Nephron progenitor cell (in vitro differentiated cells): ENCODE data around the gene BABAM2.

Experiments used
- DNase-seq: peaks from one replicate; pipeline ENCODE4 v3.0.0; 2021
- H3K27ac Mint-ChIP-seq: 2 replicates; pipeline ENCODE4 v1.8.0; 2021; ENCODE audit warnings: mild to moderate bottlenecking, moderate library complexity, mixed read lengths
- H3K27me3 Mint-ChIP-seq: 2 replicates; pipeline ENCODE4 v1.8.0; 2021; ENCODE audit warnings: mild to moderate bottlenecking, low read depth, mixed read lengths; ENCODE audit not compliant: poor library complexity
- H3K36me3 Mint-ChIP-seq: 2 replicates; pipeline ENCODE4 v1.8.0; 2021; ENCODE audit warnings: low read depth, mixed read lengths
- H3K4me1 Mint-ChIP-seq: 2 replicates; pipeline ENCODE4 v1.8.0; 2021; ENCODE audit warnings: mixed read lengths
- H3K4me3 Mint-ChIP-seq: 2 replicates; pipeline ENCODE4 v1.8.0; 2021; ENCODE audit warnings: mild to moderate bottlenecking, moderate library complexity, mixed read lengths
- H3K9me3 Mint-ChIP-seq: 2 replicates; pipeline ENCODE4 v1.8.0; 2021; ENCODE audit warnings: mild to moderate bottlenecking, moderate library complexity, mixed read lengths
- CTCF ChIP-seq: fragments of 200-600 bp; sonication (generic); IDR thresholded peaks from 2 replicates; pipeline ENCODE4 v1.5.0; 2021; ENCODE audit warnings: antibody characterized with exemption

Gene BABAM2

DNA sequence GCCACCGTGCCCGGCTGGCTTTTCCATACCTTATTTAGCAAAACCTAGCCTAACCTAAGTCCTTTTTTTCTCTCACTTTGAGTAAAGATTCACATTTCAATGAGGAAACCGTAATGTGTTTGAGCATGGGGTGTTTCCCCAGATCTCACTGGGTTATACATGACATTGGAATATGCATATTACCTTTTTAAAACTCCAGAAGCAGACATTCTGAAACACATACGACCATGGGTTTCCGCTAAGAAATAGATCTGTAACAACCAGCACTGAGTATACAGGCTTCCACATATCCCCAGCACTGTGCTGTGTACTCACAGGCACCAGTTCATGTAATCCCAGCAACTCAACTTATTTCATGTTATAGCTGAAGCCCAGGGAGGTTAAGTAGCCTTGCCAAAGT is 461.1 kb downstream of the BABAM2 start:
- H3K27ac Mint-ChIP-seq = no peak overlapping the region

DNA sequence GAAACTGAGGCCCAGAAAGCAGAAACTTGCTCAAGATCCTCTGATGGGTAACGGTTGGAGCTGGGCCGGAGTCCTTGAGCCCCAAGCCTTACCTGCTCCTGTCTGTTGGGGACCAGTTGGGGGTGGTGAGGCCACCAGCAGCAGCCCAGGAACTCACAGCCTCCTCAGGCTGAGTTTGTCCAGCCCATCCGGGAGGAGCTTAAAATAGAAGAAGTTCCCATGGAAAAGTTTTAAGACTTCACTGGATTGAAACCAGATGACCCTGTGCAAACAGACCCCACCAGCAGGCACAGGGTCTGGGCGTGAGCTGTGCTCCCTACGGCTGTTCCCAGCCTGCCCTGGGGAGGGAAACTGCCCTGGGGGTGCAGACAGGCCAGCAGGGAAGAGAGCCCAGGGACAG is 461.6 kb downstream of the BABAM2 start:
- H3K9me3 Mint-ChIP-seq = no peaks in the 10 kb centered on the region
- no peak overlapping the region for H3K4me3 Mint-ChIP-seq
- no peak overlapping the region for H3K27ac Mint-ChIP-seq
- peaks cover 50% of the 10 kb centered on the region for H3K4me1 Mint-ChIP-seq
- H3K36me3 Mint-ChIP-seq = no peaks in the 10 kb centered on the region
- no peak for DNase-seq
- TF ChIP-seq CTCF = no peak
- H3K27me3 Mint-ChIP-seq = peaks cover 4% of the 10 kb centered on the region

More for the DNA sequence above, 461.1 kb downstream of the BABAM2 start:
- DNase-seq = no peak
- H3K4me3 Mint-ChIP-seq = no peak overlapping the region
- TF ChIP-seq CTCF = no peak
- H3K36me3 Mint-ChIP-seq = no peaks in the 10 kb centered on the region
- H3K9me3 Mint-ChIP-seq = no peaks in the 10 kb centered on the region
- peaks cover 50% of the 10 kb centered on the region for H3K4me1 Mint-ChIP-seq
- peaks cover 4% of the 10 kb centered on the region for H3K27me3 Mint-ChIP-seq

- Mint-ChIP-seq H3K27me3 (peaks cover 4% of the 10 kb centered on the region), H3K9me3 (no peaks in the 10 kb centered on the region), H3K4me1 (peaks cover 45% of the 10 kb centered on the region), H3K36me3 (no peaks in the 10 kb centered on the region), H3K27ac (peak overlapping the region; percentile 53), H3K4me3 (no peak overlapping the region)
- DNase-seq = no peak
- no peak for TF ChIP-seq CTCF
These were observed 462.2 kb downstream of the BABAM2 start for GRCh38 chr2:28352610-28353195.

- peaks cover 4% of the 10 kb centered on the region for H3K27me3 Mint-ChIP-seq
- no peak for DNase-seq
- no peaks in the 10 kb centered on the region for H3K36me3 Mint-ChIP-seq
- peak overlapping the region; percentile 8 for H3K4me3 Mint-ChIP-seq
- TF ChIP-seq CTCF = no peak
- peaks cover 57% of the 10 kb centered on the region for H3K4me1 Mint-ChIP-seq
- no peak overlapping the region for H3K27ac Mint-ChIP-seq
- no peaks in the 10 kb centered on the region for H3K9me3 Mint-ChIP-seq
These were observed 464.5 kb downstream of the BABAM2 start for GRCh38 chr2:28354920-28355520.

DNA sequence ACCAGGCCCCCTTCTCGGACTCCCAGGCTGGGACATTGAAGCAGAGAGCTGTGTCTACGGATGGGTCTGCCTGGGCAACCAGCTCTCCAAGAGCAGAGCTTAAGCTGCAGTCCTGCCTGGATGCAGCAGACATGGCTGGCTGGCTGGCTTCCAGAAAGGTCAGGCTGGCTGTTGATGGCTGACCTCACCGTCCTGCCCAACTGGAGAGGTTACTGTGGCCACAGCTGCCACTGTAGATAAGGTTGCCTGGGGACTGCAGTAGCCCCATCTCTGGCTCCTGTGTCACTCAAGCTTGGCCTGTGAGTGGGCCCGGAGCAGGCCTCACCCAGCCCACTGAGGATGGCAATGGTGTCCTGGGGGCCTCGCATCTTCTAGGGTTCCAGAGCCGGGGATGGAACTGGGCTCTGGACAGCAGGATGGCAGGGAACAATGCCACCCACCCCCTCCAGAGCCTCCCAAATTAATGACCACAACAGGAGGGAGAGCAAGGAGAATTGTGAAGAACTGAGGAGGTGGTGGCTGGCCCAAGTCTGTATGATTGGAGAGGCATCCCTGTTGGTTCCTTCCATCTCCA is 465.1 kb downstream of the BABAM2 start:
- peaks cover 4% of the 10 kb centered on the region for H3K27me3 Mint-ChIP-seq
- no peak overlapping the region for H3K27ac Mint-ChIP-seq
- no peaks in the 10 kb centered on the region for H3K36me3 Mint-ChIP-seq
- no peaks in the 10 kb centered on the region for H3K9me3 Mint-ChIP-seq
- DNase-seq = peak; percentile 45
- peak overlapping the region; percentile 8 for H3K4me3 Mint-ChIP-seq
- peaks cover 60% of the 10 kb centered on the region for H3K4me1 Mint-ChIP-seq
- no peak for TF ChIP-seq CTCF
